K562 (cell line): ENCODE data around the gene EIPR1. TPM values are rescaled to one million over a fixed set of nuclear protein-coding genes. Genes with fewer than 3 reads are reported as not detected.

Experiments
- ESRRA ChIP-seq: fragments of 450-650 bp; IDR thresholded peaks from 2 replicates; pipeline ENCODE4 v1.6.1; 2014; ENCODE audit warnings: low read depth, mild to moderate bottlenecking, moderate library complexity, borderline replicate concordance
- FOXA1 ChIP-seq: fragments of 450-650 bp; IDR thresholded peaks from 2 replicates; pipeline ENCODE4 v1.6.1; 2016; ENCODE audit warnings: mild to moderate bottlenecking, borderline replicate concordance
- MCM7 ChIP-seq, 2 experiments: fragments of 450-650 bp; IDR thresholded peaks; 2 replicates each; pipeline ENCODE4 v1.6.1; 2016 to 2018
- MECOM ChIP-seq: fragments of 250-450 bp; sonication (Bioruptor Pico); IDR thresholded peaks from 2 replicates; pipeline ENCODE4 v1.8.0; 2022; ENCODE audit warnings: inconsistent platforms
- STAT6 ChIP-seq: sonication (generic); formaldehyde crosslinking; IDR thresholded peaks from 2 replicates; pipeline ENCODE4 v1.8.1; 2023; ENCODE audit warnings: mild to moderate bottlenecking, missing genetic modification reagents
- TCF3 ChIP-seq: sonication (generic); formaldehyde crosslinking; IDR thresholded peaks from 2 replicates; pipeline ENCODE4 v1.4.0; 2020; ENCODE audit warnings: mild to moderate bottlenecking, missing genetic modification reagents
- ZSCAN29 ChIP-seq: fragments of 450-650 bp; IDR thresholded peaks from 2 replicates; pipeline ENCODE4 v1.6.1; 2017
- polyA plus RNA-seq, 8 experiments: library from polyadenylated mRNA; depleted of rRNA in 4 of 8; stranded (reverse) in 5 of 8; unstranded in 3 of 8; fragments of >200 nt; fragmentation: Nextera tagmentation in 2 of 8; fragmentation: Illumina TruSeq in 1 of 8; extraction: Ambion mirVana in 2 of 8; extraction: Trizol in 1 of 8; gene quantifications; 2 replicates each; pipeline versions ENCODE4 v1.2.1 to v1.2.3, GENCODE V29; 2011 to 2014; ENCODE audit warnings: inconsistent platforms in 1 of 8, missing spikeins in 1 of 8
- total RNA-seq, 7 experiments: library from RNA; depleted of rRNA in 6 of 7; stranded (reverse); fragments of >200 nt in 6 of 7; fragmentation: Illumina TruSeq in 2 of 7; extraction: Trizol in 2 of 7; gene quantifications; 2 replicates each; pipeline versions ENCODE4 v1.2.1 to v1.2.3, GENCODE V29; 2011 to 2021; ENCODE audit warnings: low replicate concordance in 1 of 7
- TF ChIP-seq, protein P1 (sequence below): fragments of 450-650 bp; IDR thresholded peaks from one replicate; pipeline ENCODE4 v1.6.1; 2018; ENCODE audit warnings: mild to moderate bottlenecking, moderate library complexity; ENCODE audit not compliant: partially characterized antibody

Gene EIPR1
- total and polyA plus RNA-seq, 9 of the 15 experiments (the other 6 are each of a cell fraction or from before 2014, with no cell fraction given): 19.9 to 54.4 (median 35.9) TPM

GRCh38 chr2:3205845-3206244, 171.8 kb downstream of the EIPR1 start (continued):
- TF ChIP-seq STAT6 (no peak), MECOM (CRISPR knock-in tag) (no peak), ZSCAN29 (no peak), ESRRA (no peak), MCM7 (IDR thresholded peaks at IDR 0.05) (no peak), FOXA1 (no peak), TCF3 (CRISPR knock-in tag) (no peak)
- TF ChIP-seq, protein P1, sequence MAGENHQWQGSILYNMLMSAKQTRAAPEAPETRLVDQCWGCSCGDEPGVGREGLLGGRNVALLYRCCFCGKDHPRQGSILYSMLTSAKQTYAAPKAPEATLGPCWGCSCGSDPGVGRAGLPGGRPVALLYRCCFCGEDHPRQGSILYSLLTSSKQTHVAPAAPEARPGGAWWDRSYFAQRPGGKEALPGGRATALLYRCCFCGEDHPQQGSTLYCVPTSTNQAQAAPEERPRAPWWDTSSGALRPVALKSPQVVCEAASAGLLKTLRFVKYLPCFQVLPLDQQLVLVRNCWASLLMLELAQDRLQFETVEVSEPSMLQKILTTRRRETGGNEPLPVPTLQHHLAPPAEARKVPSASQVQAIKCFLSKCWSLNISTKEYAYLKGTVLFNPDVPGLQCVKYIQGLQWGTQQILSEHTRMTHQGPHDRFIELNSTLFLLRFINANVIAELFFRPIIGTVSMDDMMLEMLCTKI: no peak
- TF ChIP-seq, all 486 proteins: peak for 0
